Raji (cell line): ENCODE data around the gene HPCAL4.

Experiments used
- POLR2A ChIP-seq: IDR thresholded peaks from 2 replicates; pipeline ENCODE4 v1.6.1; 2011; ENCODE audit warnings: low read depth, low read length, control low read depth; ENCODE audit not compliant: insufficient read depth

HPCAL4 gene

DNA sequence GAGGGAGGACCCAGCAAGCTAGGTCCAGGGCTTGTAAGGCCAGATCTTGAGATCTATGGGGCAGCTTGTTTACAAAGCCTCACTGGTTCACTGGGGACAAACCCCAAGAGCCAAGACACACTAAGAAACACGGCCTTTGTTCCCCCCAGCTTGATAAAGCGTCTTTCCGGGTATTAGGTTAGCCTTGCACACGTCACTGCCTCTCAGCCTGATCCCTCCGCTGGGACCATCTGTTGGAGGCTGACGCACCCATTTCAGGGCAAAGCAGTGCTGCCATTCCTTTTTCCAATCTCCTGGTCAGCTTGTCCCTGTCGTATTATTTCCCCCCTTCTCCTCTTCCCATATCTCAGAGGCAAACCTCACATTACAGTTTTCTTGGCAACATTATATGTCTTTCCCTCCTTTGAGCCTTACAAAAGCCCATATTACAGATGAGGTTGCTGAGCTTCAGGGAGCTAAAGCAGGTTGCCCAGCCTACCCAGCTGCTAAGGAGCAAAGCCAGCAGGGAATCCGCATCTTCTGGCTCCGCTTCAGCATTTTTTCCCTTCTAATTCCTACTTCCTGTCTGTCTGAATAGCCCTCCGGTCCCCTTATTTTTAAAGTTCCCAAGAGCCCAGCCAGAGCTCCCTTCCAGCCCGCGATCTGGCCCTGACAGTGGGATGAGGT, 55.9 kb downstream of the HPCAL4 start:
- no peak for TF ChIP-seq POLR2A

DNA sequence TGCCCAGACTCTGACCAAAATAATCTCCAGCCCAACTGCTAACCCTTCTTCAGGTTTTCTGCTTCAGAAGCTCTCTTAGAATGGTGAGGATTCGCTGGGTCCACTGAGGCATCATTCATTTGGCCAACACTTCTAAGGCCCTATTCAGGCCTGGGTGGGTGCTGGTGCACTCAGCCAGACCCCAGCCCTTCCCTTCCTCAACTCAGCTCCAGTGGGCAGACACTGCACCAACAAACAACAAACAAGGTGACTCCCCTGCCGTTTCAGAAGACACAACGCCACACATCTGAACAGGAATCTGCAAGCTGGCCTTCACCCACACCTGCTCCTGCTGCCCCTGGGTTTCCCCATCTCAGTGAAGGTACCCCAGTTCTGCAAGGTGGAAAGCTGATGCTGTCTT, 57.8 kb downstream of the HPCAL4 start:
- TF ChIP-seq POLR2A = no peak

DNA sequence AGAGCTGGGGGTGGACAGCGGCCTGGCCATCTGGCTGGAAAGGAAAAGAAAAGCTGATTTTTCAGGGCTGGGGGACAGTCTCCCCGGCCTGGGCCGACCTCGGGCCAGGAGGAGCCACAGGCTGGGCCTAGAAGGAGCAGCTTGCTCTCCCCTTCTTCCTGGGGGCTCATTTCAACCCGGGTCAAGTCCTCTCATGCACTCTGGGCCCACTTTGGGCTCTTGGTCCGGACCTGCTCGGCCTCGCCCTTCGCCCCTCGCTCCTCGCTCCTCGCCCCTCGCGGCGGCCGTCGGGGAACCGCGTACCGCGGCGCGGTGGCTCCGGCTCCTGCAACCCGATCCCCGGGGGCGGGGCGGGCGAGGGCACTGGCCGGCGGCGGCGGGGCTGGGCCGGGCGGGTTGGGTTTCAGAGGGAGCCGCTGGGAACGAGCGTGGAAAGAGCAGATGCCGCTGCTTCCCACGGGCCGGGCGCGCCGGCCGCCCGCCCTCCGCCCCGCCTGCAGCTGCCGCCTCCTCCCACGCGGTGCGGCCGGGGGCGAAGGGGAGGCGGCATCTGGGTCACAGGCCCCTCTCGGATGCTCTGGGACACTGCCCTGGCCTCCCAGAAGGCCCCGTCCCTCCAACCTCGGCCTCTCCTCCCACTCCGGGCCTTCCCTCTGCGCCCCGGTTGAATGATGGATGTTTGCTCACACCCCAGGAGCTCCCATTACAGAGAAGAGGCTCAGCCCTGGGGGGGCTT, 58.4 kb downstream of the HPCAL4 start:
- no peak for TF ChIP-seq POLR2A

DNA sequence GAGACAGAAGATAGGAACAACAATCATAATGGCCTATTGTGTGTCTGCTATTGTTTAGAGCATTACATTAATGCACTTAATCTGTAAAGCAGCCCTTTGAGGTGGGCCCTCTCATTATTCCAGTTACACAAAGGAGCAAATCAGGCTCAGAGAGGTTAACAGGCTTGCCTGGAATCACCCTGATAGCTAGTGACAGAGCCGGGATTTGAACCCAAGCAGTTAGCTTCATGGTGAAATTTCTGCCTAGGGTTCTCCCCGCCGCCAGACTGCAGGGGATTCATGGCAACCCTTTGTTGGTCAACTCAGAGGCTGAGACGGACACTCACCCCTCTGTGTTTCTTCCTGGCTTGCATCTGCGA, 58.9 kb downstream of the HPCAL4 start:
- TF ChIP-seq POLR2A = no peak

DNA sequence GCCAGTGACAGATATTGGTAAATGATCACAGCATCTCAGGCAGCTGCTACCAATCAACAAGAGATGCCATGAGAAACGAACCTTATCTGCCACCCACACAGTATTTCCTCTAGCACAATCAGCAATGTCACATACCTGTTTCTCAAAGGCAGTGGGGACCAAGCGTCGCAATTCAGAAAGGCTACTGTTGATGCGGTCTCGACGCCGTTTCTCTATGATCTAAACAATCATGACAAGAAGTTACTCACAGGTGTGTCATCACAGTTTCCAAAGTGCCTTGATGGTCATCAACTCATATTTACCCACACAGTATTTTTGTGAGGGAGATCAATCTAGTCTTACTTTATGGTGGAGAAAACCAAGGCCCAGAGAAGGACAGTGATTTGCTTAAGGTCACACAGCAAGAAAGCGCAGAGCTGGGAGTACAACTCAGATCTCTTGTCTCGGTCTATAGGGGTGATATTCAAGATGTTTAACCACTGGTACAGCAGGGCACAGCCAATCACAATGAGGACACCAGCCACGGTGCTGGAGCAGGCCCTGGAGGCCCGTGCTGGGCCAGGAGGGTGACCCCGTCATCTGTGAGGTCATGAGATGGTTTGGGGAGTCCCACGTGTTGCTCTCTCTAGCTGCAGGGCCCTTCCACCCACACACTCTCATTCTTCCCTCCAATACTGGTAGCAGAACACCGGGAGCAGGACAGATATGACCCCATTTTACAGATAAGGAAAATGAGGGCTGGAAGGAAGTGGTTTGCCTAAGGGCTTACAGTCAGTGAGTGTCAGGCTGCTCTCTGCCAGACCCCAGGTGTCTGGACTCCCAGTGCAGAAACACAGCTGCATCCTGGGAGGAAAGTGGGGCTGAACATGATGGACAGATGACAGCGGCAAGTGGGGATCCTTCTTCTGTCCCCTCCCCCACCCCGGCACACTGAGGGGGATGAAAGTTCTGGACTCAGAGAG, 59.6 kb downstream of the HPCAL4 start:
- no peak for TF ChIP-seq POLR2A

DNA sequence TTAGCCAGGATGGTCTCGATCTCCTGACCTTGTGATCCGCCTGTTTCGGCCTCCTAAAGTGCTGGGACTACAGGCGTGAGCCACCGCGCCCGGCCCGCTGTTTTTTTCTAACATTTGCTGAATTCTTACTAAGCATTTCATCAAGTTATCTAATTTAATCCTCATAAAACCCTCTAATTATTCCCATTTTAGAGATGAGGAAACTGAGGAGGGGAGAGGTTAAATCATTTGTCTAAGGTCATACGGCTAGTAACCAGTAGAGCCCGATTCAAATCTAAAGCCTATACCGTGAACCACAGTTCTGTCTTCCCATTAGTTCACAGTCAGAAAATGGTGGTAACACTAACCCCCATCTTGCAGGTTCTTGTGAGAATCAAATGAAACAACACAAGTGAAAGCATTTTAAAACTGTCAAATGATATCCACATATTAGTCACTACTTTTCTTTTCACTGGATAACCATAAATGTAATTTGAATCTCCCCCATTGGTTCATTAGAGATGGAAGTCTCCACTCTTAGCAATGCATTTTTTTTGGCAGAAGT, 62.4 kb downstream of the HPCAL4 start:
- TF ChIP-seq POLR2A = no peak
